Activated T-cell treated with anti-CD3 and anti-CD28 coated beads, Interleukin-2, amount 50 U/mL, for 24 hours (primary cell): ENCODE results near the gene RHOD.
A peak's percentile ranks its signal among the peaks of the same experiment; 100 is the strongest.

Experiments
- DNase-seq: peaks from one replicate; pipeline ENCODE4 v3.0.0-alpha.2; 2020
- H3K27ac Mint-ChIP-seq: 2 replicates; pipeline ENCODE4 v1.8.0; 2020; ENCODE audit warnings: mild to moderate bottlenecking, mixed read lengths
- H3K27me3 Mint-ChIP-seq: 2 replicates; pipeline ENCODE4 v1.8.0; 2020; ENCODE audit warnings: mixed read lengths
- H3K36me3 Mint-ChIP-seq: 2 replicates; pipeline ENCODE4 v1.8.0; 2020; ENCODE audit warnings: low read depth, mixed read lengths
- H3K4me1 Mint-ChIP-seq: 2 replicates; pipeline ENCODE4 v1.8.0; 2020; ENCODE audit warnings: low read depth, mixed read lengths
- H3K4me3 Mint-ChIP-seq: 2 replicates; pipeline ENCODE4 v1.8.0; 2020; ENCODE audit warnings: mild to moderate bottlenecking, moderate library complexity, mixed read lengths
- H3K9me3 Mint-ChIP-seq: 2 replicates; pipeline ENCODE4 v1.8.0; 2020; ENCODE audit warnings: mixed read lengths

The RHOD gene

DNA sequence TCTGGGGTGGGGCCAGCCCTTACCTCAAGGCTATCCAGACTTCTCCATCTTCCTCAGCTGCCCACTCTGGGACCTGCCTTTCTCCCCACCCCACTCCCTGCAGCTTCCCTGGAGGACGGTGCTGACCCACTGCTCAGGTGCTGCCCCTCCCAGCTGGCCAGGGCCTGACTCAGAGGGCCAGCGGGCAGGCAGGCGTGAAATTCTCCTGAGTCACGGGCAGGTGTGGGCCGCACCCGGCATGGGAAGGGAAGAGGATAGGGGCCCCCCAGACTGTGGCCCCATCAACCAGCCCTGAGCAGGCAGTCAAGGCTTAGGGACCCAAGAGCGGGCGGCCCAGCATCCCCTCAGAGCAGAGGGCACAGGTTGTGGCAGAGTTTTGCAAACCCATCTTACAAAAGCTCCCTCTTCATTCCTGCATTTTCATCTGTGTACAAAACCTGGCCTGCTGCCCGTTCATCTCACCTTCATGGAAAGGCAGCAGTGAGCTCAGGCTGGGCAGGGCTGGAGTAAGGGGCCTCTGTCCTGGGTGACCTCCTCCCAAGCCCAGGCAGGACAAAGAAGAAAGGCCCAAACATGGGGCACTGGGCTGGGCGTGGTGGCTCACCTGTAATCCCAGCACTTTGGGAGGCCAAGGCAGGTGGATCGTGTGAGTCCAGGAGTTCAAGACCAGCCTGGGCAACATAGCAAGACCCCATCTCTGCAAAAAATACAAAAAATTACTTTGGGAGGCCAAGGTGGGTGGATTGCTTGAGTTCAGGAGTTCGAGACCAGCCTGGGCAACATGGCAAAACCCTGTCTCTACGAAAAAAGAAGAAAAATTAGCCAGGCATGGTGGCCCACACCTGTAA, 6.1 kb downstream of the RHOD start:
- H3K4me1 Mint-ChIP-seq = no peaks in the 10 kb centered on the region
- no peak overlapping the region for H3K27ac Mint-ChIP-seq
- H3K27me3 Mint-ChIP-seq = no peaks in the 10 kb centered on the region
- H3K4me3 Mint-ChIP-seq = no peak overlapping the region
- DNase-seq = no peak
- no peaks in the 10 kb centered on the region for H3K9me3 Mint-ChIP-seq
- no peaks in the 10 kb centered on the region for H3K36me3 Mint-ChIP-seq

DNA sequence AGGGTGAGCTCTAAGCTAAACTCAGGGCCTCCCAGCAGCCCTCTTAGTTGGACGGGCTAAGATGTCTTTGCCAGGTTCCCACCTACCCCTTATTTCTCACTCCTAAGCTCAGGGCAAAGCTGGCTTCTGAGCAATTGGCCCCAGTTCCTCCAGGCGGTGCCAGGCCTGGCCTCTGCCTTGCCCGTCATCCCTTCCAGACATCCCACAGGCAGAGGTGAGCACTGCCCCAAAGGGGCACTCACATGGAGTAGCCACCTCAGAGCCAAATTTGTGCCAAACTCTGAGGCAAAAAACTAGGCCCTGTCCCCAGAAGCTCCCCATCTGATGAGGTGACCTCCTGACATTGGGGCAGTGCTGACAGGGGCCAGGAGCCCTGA, 9.7 kb downstream of the RHOD start:
- no peaks in the 10 kb centered on the region for H3K36me3 Mint-ChIP-seq
- H3K27me3 Mint-ChIP-seq = peaks cover 5% of the 10 kb centered on the region
- H3K27ac Mint-ChIP-seq = no peak overlapping the region

DNA sequence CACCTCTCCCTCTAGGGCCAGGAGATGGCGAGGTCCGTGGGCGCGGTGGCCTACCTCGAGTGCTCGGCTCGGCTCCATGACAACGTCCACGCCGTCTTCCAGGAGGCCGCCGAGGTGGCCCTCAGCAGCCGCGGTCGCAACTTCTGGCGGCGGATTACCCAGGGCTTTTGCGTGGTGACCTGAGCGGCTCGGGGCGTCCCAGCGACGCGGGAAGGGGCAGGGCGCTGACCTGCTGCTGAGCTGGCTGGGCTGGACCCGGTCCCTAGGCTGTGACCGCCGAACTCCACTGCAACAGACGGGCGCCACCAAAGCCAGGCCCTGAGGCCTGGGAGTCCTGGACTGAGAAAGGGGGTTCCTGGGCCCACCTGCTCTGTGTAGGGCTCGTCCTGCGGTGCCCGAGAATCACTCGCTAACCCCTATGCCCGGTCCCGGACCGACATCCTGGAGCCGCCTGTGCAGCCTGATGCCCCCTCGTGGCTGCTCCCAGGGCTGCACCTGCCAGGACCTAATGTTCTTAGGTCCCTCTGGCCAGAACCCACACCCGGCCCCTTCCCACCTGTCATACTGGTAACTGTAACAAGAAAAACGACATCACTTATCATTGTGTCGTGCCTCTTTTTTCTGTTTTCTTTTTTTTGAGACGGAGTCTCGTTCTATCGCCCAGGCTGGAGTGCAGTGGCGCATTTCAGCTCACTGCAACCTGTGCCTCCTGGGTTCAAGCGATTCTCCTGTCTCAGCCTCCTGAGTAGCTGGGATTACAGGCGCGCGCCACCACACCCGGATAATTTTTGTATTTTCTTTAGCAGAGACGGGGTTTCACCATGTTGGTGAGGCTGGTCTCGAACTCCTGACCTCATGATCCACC, 15.0 kb downstream of the RHOD start:
- DNase-seq = peak; percentile 82
- peak overlapping the region; percentile 46 for H3K4me3 Mint-ChIP-seq
- H3K36me3 Mint-ChIP-seq = no peaks in the 10 kb centered on the region
- H3K9me3 Mint-ChIP-seq = no peaks in the 10 kb centered on the region
- no peak overlapping the region for H3K27ac Mint-ChIP-seq
- H3K27me3 Mint-ChIP-seq = peaks cover 9% of the 10 kb centered on the region
- peaks cover 3% of the 10 kb centered on the region for H3K4me1 Mint-ChIP-seq

More for the DNA sequence above, 9.7 kb downstream of the RHOD start:
- no peak overlapping the region for H3K4me3 Mint-ChIP-seq
- no peaks in the 10 kb centered on the region for H3K9me3 Mint-ChIP-seq
- no peak for DNase-seq
- no peaks in the 10 kb centered on the region for H3K4me1 Mint-ChIP-seq

DNA sequence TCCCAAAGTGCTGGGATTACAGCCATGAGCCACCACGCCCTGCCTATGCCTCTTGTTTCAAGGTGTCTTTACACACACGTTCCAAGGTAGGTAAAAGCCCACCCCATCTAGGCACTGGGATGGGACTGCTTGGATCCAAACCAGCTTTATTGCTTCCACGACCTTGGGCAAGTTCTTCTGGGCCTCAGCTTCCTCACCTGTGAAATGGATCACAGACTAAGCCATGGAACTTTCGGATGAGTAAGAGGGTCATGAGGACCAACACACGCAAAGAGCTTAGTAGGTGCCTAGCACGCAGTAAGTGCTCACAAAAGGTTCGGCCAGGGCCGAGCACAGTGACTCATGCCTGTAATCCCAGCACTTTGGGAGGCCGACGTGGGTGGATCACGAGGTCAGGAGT, 15.6 kb downstream of the RHOD start:
- Mint-ChIP-seq H3K4me3 (no peak overlapping the region), H3K9me3 (no peaks in the 10 kb centered on the region), H3K4me1 (peaks cover 3% of the 10 kb centered on the region), H3K27me3 (peaks cover 9% of the 10 kb centered on the region), H3K27ac (no peak overlapping the region), H3K36me3 (no peaks in the 10 kb centered on the region)
- no peak for DNase-seq

DNA sequence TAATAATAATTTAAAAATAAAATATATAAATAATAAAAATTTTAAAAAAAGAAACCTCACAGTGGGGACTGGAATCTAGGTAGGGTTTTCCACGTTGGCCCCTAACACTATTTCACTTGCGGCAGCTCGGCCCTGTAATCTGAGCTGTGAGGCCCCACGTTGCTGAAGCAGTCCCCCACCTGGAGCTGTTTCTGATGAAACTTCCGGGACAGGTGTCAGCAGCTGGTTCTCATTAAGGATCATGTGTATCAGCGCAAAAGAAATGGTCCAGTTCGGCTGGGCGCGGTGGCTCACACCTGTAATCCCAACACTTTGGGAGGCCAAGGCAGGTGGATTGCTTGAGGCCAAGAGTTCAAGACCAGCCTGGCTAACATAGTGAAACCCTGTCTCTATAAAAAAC, 17.3 kb downstream of the RHOD start:
- H3K36me3 Mint-ChIP-seq = no peaks in the 10 kb centered on the region
- H3K9me3 Mint-ChIP-seq = no peaks in the 10 kb centered on the region
- no peak for DNase-seq
- H3K4me1 Mint-ChIP-seq = peaks cover 9% of the 10 kb centered on the region
- peaks cover 9% of the 10 kb centered on the region for H3K27me3 Mint-ChIP-seq
- no peak overlapping the region for H3K4me3 Mint-ChIP-seq
- H3K27ac Mint-ChIP-seq = no peak overlapping the region

DNA sequence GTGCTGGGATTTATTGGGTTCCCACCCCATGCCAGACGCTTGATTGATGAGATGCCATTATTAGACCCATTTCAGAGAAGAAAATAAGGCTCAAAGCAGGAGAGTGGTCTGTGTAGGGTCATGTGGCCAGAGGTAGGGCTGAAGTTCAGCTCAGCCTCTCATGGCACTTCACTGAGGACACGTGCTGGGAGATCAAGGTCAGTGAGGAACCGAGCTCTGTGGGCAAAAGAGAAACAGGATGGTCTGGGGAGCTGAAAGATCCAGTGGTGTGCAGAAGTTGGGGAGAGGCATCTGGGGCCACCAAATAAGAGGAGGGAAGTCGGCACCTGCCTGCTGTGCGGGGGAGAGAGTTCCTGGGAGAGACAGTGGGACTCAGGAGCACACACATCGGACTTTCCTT, 19.6 kb downstream of the RHOD start:
- no peak for DNase-seq
- H3K27ac Mint-ChIP-seq = no peak overlapping the region
- H3K4me1 Mint-ChIP-seq = peaks cover 15% of the 10 kb centered on the region
- no peaks in the 10 kb centered on the region for H3K36me3 Mint-ChIP-seq
- peaks cover 4% of the 10 kb centered on the region for H3K27me3 Mint-ChIP-seq
- H3K9me3 Mint-ChIP-seq = no peaks in the 10 kb centered on the region
- no peak overlapping the region for H3K4me3 Mint-ChIP-seq

DNA sequence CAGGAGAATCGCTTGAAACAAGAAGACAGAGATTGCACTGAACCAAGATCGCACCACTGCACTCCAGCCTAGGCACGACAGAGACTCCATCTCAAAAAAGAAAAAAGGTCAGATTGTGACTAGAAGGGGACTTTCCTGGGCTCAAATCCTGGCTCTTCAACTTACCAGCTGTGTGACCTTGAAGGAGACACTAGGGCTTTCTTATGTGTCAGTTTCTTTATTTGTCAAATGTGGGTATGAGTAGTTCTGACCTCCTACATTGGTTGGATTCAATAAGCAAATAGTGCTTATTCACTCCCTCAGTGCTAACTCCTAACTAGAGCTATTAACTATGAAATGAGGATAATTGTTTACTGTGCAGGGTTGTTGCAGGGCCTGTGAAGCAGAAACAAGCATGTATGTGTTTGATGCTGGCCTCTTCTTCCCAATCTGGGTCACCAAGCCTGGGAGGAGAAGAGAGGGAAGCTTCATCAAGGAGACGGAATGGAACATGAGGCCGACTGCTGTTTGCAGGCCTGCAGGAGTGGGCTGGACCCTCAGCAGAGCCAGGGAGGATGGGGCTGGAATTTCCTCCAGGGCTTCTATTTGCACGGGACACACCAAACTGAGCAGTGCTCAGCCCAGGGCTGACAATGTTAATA, 22.5 kb downstream of the RHOD start:
- Mint-ChIP-seq H3K27me3 (peaks cover 18% of the 10 kb centered on the region), H3K4me1 (peaks cover 25% of the 10 kb centered on the region), H3K27ac (peak overlapping the region; percentile 72), H3K4me3 (no peak overlapping the region), H3K9me3 (no peaks in the 10 kb centered on the region), H3K36me3 (no peaks in the 10 kb centered on the region)
- DNase-seq = no peak

DNA sequence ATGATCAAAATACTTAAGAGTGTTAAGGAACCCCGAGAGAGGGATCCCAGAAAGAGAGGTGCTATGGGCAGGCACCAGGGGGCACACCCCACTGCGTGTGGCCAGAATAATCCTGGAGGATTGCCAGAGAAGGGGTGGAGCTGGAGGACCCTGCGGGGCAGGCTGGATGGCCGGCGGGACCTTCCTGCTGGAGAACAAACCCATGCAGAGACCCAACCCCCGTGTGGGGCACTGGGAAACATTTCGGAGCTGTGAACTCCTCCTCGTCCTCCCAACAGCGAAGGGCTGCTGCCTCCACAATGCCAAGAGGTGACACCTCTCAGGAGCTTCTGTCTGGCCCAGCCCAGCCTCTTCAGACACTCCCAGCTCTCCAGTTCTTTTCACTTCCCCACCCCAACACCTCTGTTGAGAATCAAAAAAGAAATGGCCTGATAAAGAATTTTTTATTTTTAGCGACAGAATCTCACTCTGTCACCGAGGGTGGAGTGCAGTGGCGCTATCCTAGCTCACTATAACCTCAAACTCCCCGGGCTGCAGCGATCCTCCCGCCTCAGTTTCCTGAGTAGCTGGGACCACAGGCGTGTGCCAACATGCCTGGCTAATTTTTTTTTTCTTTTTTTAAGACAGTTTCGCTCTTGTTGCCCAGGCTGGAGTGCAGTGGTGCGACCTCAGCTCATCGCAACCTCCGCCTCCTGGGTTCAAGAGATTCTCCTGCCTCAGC, 25.6 kb downstream of the RHOD start:
- peaks cover 25% of the 10 kb centered on the region for H3K4me1 Mint-ChIP-seq
- H3K36me3 Mint-ChIP-seq = no peaks in the 10 kb centered on the region
- peak overlapping the region; percentile 41 for H3K27ac Mint-ChIP-seq
- H3K27me3 Mint-ChIP-seq = peaks cover 14% of the 10 kb centered on the region
- H3K4me3 Mint-ChIP-seq = no peak overlapping the region
- DNase-seq = no peak
- H3K9me3 Mint-ChIP-seq = no peaks in the 10 kb centered on the region

DNA sequence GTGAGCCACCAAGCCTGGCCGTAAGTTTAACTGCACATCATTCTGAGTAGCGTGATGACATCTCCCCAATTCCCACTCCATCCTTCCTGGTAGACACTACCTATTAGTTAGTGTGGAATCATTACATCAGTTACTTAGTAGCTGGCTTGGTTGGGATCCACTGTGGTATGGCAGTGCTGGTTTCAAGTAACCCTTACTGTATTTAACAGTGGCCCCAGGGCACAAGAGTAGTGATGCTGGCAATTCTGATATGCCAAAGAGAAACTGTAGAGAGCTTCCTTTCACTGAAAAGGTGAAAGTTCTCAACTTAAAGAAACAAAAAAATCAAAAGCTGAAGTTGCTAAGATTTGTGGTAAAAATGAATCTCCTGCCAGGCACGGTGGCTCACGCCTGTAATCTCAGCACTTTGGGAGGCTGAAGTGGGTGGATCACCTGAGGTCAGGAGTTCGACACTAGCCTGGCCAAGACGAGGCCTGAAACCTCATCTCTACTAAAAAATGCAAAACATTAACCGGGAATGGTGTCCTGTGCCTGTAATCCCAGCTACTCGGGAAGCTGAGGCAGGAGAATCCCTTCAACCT, 27.2 kb downstream of the RHOD start:
- H3K9me3 Mint-ChIP-seq = no peaks in the 10 kb centered on the region

DNA sequence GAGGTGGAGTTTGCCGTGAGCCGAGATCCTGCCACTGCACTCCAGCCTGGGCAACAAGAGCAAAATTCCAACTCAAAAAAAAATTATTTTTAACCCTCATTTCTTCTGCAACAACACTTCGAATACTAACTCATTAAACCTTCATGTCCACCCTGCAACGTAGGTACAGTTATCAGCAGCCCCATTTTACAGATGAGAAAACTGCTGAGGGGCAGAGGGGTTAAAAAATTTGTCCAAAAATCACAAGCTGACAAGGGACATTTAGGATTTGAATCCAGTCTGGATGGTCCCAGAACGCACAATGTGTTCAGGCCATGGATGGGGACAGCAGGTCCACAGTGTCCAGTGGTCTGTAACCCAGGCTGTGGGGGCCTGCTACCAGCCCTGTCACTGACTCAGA, 29.0 kb downstream of the RHOD start:
- peaks cover 14% of the 10 kb centered on the region for H3K27me3 Mint-ChIP-seq
- DNase-seq = no peak
- no peaks in the 10 kb centered on the region for H3K36me3 Mint-ChIP-seq
- H3K4me1 Mint-ChIP-seq = peaks cover 13% of the 10 kb centered on the region
- H3K27ac Mint-ChIP-seq = no peak overlapping the region
- no peak overlapping the region for H3K4me3 Mint-ChIP-seq
- H3K9me3 Mint-ChIP-seq = no peaks in the 10 kb centered on the region

More for the DNA sequence above, 27.2 kb downstream of the RHOD start:
- Mint-ChIP-seq H3K36me3 (no peaks in the 10 kb centered on the region), H3K4me1 (peaks cover 19% of the 10 kb centered on the region), H3K27ac (no peak overlapping the region), H3K27me3 (peaks cover 14% of the 10 kb centered on the region), H3K4me3 (no peak overlapping the region)
- DNase-seq = no peak

DNA sequence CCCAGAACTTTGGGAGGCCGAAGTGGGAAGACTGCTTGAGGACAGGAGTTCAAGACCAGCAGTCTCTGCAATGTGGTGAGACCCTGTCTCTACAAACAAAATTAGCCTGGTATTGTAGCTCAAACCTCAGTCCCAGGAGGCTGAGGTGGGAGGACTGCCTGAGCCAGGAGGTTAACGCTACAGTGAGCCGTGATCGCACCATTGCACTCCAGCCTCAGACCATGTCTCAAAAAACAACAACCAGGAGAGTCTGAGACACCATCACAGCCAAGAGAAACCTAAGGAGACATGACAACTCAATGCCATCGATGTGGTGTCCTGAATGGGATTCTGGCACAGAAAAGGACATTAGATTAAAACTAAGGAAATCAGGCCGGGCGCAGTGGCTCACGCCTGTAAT, 34.1 kb downstream of the RHOD start:
- Mint-ChIP-seq H3K4me1 (no peaks in the 10 kb centered on the region), H3K36me3 (no peaks in the 10 kb centered on the region), H3K9me3 (no peaks in the 10 kb centered on the region), H3K27me3 (no peaks in the 10 kb centered on the region), H3K27ac (no peak overlapping the region), H3K4me3 (no peak overlapping the region)
- no peak for DNase-seq

DNA sequence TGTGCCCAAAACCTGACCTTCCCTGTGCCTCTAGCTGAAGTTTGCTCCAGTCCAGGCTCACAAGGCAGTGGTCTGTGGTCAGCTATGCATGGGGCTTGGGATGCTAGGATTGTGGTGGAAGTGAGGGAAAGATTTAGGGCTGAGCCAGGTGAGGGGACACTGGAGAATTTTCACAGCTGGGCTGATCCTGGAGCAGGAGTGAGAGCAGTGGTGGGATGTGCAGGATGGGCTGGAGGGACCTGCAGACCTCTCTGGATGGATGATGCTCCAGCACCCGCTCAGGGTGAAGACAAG, 38.5 kb downstream of the RHOD start:
- H3K27me3 Mint-ChIP-seq = no peaks in the 10 kb centered on the region
- no peak overlapping the region for H3K27ac Mint-ChIP-seq
- no peak for DNase-seq
- H3K4me3 Mint-ChIP-seq = no peak overlapping the region
- H3K9me3 Mint-ChIP-seq = no peaks in the 10 kb centered on the region
- peaks cover 5% of the 10 kb centered on the region for H3K4me1 Mint-ChIP-seq
- no peaks in the 10 kb centered on the region for H3K36me3 Mint-ChIP-seq

DNA sequence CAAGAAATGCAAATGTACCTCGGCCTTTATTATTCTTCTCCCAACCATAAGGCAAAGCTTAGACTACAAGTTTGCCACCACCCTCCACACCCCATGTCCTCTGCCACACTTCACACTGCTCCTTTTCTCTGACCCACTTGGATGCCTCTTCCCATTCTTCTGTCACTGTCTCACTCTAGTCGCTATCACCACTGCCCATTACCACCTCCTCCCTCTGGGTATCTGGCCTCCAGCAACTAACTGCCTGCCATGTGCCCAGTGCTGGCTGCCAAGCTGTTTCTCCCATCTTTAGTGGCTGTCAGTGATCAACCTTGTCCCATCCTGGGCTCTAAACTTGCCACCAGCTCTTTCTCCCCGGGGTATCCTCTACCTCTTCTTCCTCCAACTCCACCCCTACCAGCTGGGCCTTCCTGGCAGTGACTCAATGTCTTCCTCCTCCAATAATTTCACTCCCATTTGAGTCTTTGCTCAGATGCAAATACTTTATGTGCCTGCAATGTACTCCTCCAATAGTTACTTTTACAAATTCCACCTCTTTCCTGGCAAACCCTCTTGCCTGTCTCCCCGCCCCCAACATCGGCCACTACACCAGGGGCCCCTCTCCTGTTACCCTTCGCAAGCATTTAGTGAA, 42.3 kb downstream of the RHOD start:
- Mint-ChIP-seq H3K9me3 (no peaks in the 10 kb centered on the region), H3K27ac (no peak overlapping the region), H3K27me3 (no peaks in the 10 kb centered on the region), H3K4me3 (no peak overlapping the region), H3K4me1 (peaks cover 19% of the 10 kb centered on the region), H3K36me3 (no peaks in the 10 kb centered on the region)
- DNase-seq = no peak
